ENCODE measurements around the gene PRRT2.

The PRRT2 gene

DNA sequence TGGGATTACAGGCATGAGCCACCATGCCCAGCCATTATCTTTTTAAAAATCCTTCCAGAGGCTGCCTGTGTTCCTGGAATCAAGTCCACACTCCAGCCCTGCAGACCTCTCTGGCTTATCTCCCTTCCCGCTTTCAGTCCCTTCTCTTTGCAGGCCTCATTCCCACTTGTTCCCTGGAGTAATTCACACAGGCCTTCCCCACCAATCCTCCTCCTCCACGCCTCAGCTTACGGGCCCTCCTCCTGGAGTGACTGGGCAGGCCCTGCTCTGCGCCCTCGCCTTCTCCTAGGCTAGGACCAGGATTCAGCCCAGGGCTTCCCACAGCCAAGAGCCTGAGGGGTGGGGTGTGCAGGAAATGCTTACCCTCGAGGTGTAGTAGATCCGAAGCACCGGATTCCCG is 48.2 kb downstream of the PRRT2 start:
- no peak overlapping the region for H3K4me3 ChIP-seq (ENCODE audit: low read depth, low read length)
- TF ChIP-seq, protein P1, sequence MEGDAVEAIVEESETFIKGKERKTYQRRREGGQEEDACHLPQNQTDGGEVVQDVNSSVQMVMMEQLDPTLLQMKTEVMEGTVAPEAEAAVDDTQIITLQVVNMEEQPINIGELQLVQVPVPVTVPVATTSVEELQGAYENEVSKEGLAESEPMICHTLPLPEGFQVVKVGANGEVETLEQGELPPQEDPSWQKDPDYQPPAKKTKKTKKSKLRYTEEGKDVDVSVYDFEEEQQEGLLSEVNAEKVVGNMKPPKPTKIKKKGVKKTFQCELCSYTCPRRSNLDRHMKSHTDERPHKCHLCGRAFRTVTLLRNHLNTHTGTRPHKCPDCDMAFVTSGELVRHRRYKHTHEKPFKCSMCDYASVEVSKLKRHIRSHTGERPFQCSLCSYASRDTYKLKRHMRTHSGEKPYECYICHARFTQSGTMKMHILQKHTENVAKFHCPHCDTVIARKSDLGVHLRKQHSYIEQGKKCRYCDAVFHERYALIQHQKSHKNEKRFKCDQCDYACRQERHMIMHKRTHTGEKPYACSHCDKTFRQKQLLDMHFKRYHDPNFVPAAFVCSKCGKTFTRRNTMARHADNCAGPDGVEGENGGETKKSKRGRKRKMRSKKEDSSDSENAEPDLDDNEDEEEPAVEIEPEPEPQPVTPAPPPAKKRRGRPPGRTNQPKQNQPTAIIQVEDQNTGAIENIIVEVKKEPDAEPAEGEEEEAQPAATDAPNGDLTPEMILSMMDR (IDR thresholded peaks at IDR 0.05; ENCODE audit: low read depth, low read length) = no peak

- peak overlapping the region; percentile 87 for H3K4me3 ChIP-seq (ENCODE audit: low read depth, low read length)
- TF ChIP-seq, protein P1 (IDR thresholded peaks at IDR 0.05; ENCODE audit: low read depth, low read length) = no peak
These were observed 50.4 kb downstream of the PRRT2 start for GRCh38 chr16:29862383-29862883.

DNA sequence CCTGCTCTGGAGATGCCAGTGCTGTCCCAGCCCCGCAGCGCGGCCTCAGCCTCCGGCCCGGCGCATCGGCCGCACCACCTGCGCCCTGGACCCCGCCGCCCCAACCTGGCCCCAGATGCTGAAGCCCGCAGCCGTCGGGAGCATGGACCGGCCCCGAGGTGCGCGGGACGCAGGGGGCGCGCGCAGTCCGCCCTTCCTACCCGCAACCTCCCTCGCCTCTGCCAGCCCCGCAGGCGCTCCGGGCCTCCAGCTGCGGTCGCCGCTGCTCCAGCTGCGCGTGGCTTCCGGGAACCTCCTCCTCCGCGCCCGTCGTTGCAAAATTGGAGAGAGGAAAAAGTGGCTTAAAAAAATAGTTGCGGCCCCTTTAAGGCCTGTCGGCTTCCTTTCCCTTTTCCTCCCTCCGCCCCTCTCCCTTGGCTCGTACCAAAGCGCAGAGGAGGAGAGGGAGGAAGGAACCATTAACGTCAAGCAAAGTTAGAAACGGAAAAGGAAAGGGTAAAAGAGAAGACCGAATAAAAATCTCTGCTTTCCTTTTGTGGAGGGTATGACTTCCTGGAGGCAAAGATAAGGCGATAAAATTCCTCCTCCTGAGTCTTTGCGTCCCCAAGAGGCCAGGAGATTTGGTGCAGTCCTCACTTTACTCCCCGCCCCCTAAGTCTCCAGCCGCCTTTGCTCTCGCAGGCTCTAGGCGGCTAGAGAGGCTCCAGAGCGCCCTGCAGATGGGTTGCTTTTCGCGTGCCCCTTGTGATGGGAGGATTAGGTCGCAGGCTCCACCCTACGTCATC is 51.1 kb downstream of the PRRT2 start, which contains the start of gene CDIPT:
CDIPT (minus strand) TSS at position 343 of the 785 bp plus-strand sequence. CDS start 369 bp downstream, outside the sequence.
- peak within 1 kb of the TSS; percentile 87 for H3K4me3 ChIP-seq (ENCODE audit: low read depth, low read length)
- TF ChIP-seq, protein P1 (IDR thresholded peaks at IDR 0.05; ENCODE audit: low read depth, low read length) = peak; percentile 73

DNA sequence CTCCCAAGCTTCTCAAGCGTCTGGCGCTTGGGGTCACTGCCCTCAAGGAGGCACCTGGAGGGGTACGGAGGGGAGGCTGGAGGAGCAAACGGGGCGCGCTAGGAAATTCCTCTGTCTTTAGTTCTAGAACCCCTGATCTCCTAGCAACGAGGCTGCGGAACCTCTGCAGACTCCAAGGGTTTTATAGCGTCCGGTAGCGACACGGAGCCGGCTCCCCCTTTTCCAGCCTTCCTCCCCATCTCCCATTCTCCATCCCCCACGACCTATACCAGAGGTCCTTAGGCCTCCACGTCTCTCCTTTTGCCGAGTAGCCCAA is 51.6 kb downstream of the PRRT2 start:
- TF ChIP-seq, protein P1 (IDR thresholded peaks at IDR 0.05; ENCODE audit: low read depth, low read length) = no peak
- no peak overlapping the region for H3K4me3 ChIP-seq (ENCODE audit: low read depth, low read length)

DNA sequence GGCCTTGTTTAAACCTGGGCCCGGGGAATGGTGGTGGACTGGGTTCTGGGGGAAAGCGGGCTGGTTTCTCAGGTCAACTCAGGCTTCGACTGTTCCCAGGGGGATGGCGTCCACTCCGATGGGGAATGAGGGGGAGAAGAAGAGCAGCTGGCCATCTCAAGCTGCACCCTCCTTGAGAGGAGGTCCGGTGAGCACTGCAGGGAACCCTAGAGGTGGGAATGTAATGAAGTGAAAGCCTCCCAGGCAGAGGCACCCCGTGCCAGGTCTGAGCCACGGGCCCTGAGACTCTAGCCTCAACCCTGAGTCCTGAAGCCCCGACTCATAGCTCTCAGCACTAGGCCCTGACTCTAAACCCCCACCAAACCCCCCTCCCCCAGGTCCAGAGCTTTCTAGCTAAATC is 52.2 kb downstream of the PRRT2 start:
- no peak overlapping the region for H3K4me3 ChIP-seq (ENCODE audit: low read depth, low read length)
- TF ChIP-seq, protein P1 (IDR thresholded peaks at IDR 0.05; ENCODE audit: low read depth, low read length) = no peak
